ENCODE results near the gene DPP6. TPM values are rescaled to one million over a fixed set of nuclear protein-coding genes. Genes with fewer than 3 reads are reported as not detected.

The DPP6 gene
- total RNA-seq, 1 experiment from 2014 or later, result not detected

DNA sequence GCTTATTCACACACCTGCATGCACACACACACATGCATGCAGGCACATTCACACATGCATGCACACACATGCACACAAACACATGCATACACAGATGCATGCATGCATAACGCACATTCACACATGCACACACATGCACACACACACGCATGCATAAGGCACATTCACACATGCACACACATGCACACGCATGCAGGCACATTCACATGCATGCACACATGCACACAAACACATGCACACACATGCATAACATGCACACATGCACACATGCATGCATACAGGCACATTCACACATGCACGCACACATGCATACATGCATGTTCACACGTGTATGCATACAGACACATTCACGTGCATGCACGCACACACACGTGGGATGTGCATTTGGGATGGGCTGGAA, 784.9 kb downstream of the DPP6 start:
- Histone ChIP-seq H3K4me3 (no peak overlapping the region), H2AFZ (no peak overlapping the region), H4K20me1 (ENCODE audit: insufficient read depth) (no peaks in the 10 kb centered on the region), H3K9me3 (ENCODE audit: insufficient read depth, low read depth) (no peaks in the 10 kb centered on the region), H3K9me2 (ENCODE audit: insufficient read depth) (no peaks in the 10 kb centered on the region), H3K27ac (no peak overlapping the region), H3K36me3 (ENCODE audit: low read depth) (no peaks in the 10 kb centered on the region), H3K79me2 (ENCODE audit: low read depth) (no peaks in the 10 kb centered on the region), H3K4me1 (replicated peaks; ENCODE audit: insufficient read depth) (no peaks in the 10 kb centered on the region), H3K27me3 (ENCODE audit: insufficient read depth, low read depth) (peaks cover 97% of the 10 kb centered on the region), H3K4me2 (no peak overlapping the region), H3F3A (ENCODE audit: insufficient read depth, low read depth) (no peaks in the 10 kb centered on the region; the same call in 1 of the 2 replicates)
- no peak for TF ChIP-seq EZH2 (IDR thresholded peaks at IDR 0.05; ENCODE audit: low read depth)
- TF ChIP-seq, protein P1, sequence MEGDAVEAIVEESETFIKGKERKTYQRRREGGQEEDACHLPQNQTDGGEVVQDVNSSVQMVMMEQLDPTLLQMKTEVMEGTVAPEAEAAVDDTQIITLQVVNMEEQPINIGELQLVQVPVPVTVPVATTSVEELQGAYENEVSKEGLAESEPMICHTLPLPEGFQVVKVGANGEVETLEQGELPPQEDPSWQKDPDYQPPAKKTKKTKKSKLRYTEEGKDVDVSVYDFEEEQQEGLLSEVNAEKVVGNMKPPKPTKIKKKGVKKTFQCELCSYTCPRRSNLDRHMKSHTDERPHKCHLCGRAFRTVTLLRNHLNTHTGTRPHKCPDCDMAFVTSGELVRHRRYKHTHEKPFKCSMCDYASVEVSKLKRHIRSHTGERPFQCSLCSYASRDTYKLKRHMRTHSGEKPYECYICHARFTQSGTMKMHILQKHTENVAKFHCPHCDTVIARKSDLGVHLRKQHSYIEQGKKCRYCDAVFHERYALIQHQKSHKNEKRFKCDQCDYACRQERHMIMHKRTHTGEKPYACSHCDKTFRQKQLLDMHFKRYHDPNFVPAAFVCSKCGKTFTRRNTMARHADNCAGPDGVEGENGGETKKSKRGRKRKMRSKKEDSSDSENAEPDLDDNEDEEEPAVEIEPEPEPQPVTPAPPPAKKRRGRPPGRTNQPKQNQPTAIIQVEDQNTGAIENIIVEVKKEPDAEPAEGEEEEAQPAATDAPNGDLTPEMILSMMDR (conservative IDR thresholded peaks at IDR 0.05), result no peak
- no TSS peak for BruUV-seq (replicated peaks)
- ChIA-PET CTCF (no interaction called here), POLR2A (ENCODE audit: unreplicated experiment) (no interaction called here)
- intact Hi-C loops (cut with micrococcal nuclease; ENCODE audit: unreplicated experiment), result no loop called here
- no peak for DNase-seq

DNA sequence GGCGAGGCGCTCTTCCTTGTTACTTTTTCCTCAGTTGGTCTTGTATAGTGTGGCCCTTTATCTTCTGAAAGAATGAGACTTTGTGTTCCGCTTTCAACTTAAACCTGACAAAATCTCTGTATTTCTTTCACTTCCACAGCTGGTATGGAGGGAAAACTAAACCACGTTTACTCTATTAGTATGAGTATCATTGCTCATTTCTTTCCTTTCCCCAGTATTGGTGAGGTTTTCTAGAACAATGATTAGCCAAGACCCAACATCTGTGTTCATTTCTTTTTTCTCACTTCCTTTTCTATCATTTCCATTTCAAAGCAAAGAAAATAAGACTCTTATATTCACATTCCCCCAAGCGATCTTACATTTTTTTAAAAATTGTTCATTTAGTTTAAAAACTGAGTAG, 785.4 kb downstream of the DPP6 start:
- ChIA-PET CTCF (no interaction called here), POLR2A (ENCODE audit: unreplicated experiment) (no interaction called here)
- Histone ChIP-seq H3K9me2 (ENCODE audit: insufficient read depth) (no peaks in the 10 kb centered on the region), H4K20me1 (ENCODE audit: insufficient read depth) (no peaks in the 10 kb centered on the region), H3K36me3 (ENCODE audit: low read depth) (no peaks in the 10 kb centered on the region), H2AFZ (no peak overlapping the region), H3K4me2 (no peak overlapping the region), H3K27me3 (ENCODE audit: insufficient read depth, low read depth) (peaks cover 97% of the 10 kb centered on the region), H3K4me3 (no peak overlapping the region), H3K27ac (no peak overlapping the region), H3K9me3 (ENCODE audit: insufficient read depth, low read depth) (no peaks in the 10 kb centered on the region), H3K79me2 (ENCODE audit: low read depth) (no peaks in the 10 kb centered on the region), H3K4me1 (replicated peaks; ENCODE audit: insufficient read depth) (no peaks in the 10 kb centered on the region), H3F3A (ENCODE audit: insufficient read depth, low read depth) (no peaks in the 10 kb centered on the region; the same call in 1 of the 2 replicates)
- intact Hi-C loops (cut with micrococcal nuclease; ENCODE audit: unreplicated experiment), result no loop called here
- DNase-seq, result no peak
- TF ChIP-seq, protein P1 (conservative IDR thresholded peaks at IDR 0.05), result no peak
- no peak for TF ChIP-seq EZH2 (IDR thresholded peaks at IDR 0.05; ENCODE audit: low read depth)
- no TSS peak for BruUV-seq (replicated peaks)

DNA sequence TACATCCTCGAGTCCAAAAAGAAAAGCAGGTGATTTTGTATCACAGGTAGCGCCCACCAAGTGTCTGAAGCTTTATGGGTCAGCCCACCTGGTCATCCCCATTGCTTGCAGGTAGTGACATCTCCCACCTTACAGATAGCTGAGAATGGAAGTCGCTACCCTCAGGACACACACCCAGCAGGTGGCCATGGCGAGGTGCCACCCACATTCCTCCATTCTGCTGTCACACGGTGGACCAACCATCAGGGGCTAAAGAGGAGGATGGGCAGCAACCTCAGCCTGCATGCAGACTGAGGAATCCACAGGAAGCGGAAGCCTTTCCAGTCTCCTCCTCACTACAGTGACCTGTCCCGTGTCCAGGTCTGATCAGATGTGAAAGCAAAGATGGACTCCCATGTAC, 787.9 kb downstream of the DPP6 start:
- Histone ChIP-seq H2AFZ (no peak overlapping the region), H3K9me3 (ENCODE audit: insufficient read depth, low read depth) (no peaks in the 10 kb centered on the region), H3F3A (ENCODE audit: insufficient read depth, low read depth) (no peaks in the 10 kb centered on the region; the same call in 1 of the 2 replicates), H3K4me2 (no peak overlapping the region), H3K36me3 (ENCODE audit: low read depth) (no peaks in the 10 kb centered on the region), H3K27me3 (ENCODE audit: insufficient read depth, low read depth) (peaks cover 100% of the 10 kb centered on the region), H3K9me2 (ENCODE audit: insufficient read depth) (no peaks in the 10 kb centered on the region), H3K4me3 (no peak overlapping the region), H3K79me2 (ENCODE audit: low read depth) (no peaks in the 10 kb centered on the region), H3K27ac (no peak overlapping the region), H4K20me1 (ENCODE audit: insufficient read depth) (no peaks in the 10 kb centered on the region), H3K4me1 (replicated peaks; ENCODE audit: insufficient read depth) (no peaks in the 10 kb centered on the region)
- CTCF ChIA-PET, result no interaction called here
- intact Hi-C loops (cut with micrococcal nuclease; ENCODE audit: unreplicated experiment), result no loop called here
- POLR2A ChIA-PET (ENCODE audit: unreplicated experiment), result no interaction called here
- DNase-seq, result no peak
- TF ChIP-seq, protein P1 (conservative IDR thresholded peaks at IDR 0.05), result no peak
- no peak for TF ChIP-seq EZH2 (IDR thresholded peaks at IDR 0.05; ENCODE audit: low read depth)
- no TSS peak for BruUV-seq (replicated peaks)
